Measurements from ENCODE around the gene RUNX2.

GRCh38 chr6:45543298-45544235, 215.4 kb downstream of the RUNX2 start:
- TF ChIP-seq CTCF (IDR thresholded peaks at IDR 0.05) (no peak), POLR2AphosphoS5 (IDR thresholded peaks at IDR 0.05; ENCODE audit: low read depth, low read length) (no peak), USF1 (IDR thresholded peaks at IDR 0.05; ENCODE audit: borderline replicate concordance, low read depth) (no peak), TAF1 (IDR thresholded peaks at IDR 0.05; ENCODE audit: borderline replicate concordance, low read depth, low read length) (no peak)
